GM19240 (cell line): ENCODE data around the gene TMEM63B.
"Not testable (repeated sequence)": the region's sequence is repeated elsewhere in the genome, so short reads cannot be mapped to it uniquely, and the experiment has no call there.

Experiments
- DNase-seq: peaks from one replicate; pipeline ENCODE4 v3.0.0; 2011; ENCODE audit warnings: low spot score; ENCODE audit not compliant: insufficient read length

The TMEM63B gene

DNA sequence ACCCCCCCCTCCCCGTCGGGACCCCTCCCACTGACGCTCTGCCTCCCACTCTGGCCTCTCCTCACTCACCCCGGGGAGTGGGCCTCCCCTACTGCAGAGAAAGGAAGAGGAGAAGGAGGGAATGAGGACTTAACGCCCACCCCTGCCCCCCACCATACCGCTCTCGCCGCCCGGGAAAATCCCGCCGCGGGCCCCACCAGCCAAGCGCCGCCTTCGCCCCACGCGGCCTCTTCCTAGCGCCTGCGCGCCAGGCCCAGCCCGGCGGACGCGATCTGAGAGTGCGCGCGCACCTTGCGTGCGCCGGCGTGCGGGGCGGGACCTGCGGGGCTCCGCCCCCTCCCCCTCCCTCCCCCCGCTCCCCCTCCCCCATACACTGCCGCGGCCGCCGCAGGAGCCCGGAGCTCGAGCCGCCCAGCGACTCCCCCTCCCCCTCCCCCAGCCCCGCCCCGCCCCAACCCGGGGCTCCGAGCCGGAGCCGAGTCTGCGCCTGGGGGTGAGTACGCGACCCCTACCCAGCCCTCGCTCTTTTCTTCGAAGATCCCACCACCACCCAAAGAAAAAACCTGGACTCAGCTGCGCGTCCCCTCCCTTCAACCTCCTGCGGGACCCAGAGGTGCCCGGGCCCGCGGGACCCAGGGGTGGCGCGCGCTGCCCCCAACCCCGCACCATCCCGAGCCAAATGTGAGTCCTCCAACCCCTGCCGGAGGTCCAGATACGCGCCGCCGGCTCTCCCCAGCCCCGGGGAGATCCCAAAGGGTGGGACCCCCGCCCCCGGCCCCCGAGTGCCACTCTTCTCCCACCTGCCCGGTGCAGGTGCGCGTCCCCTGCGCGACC, at the start of gene TMEM63B, which contains the start of gene MRPL14:
TMEM63B (plus strand) TSS at position 369 of the 834 bp plus-strand sequence. CDS start 7,031 bp downstream, outside the sequence.
MRPL14 (minus strand) TSS at position 267 of the 834 bp plus-strand sequence. CDS start 10,841 bp downstream, outside the sequence.
- DNase-seq = peak; percentile 97

DNA sequence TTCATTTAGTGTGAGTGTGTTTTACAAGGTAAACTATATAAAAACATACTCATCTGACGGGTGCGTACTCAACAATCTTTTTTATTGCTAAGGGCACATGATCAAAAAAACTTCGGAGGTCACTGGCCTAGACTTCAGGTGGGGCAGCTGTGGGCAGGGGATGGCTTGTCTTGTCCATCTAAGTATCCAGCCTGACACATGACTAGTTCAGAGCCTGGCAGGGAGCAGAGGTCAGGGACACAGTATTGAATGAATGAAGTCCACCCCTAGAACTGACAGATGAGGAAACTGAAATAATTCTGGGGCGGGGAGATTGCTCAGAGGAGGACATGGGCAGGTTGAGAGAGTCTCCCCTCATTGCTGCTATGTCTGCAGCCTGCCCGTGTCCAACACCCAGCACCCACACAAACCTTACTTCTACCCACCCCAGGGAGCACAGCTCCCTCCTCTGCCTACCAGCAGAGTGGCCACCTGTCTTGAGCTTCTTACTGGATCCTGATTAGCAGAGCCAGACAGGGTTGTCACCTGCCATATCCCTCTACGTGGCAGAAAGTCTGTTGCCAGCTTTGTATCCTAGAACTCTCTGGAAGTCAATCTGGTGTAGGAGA, 49.0 kb upstream of the TMEM63B start:
- DNase-seq = no peak

DNA sequence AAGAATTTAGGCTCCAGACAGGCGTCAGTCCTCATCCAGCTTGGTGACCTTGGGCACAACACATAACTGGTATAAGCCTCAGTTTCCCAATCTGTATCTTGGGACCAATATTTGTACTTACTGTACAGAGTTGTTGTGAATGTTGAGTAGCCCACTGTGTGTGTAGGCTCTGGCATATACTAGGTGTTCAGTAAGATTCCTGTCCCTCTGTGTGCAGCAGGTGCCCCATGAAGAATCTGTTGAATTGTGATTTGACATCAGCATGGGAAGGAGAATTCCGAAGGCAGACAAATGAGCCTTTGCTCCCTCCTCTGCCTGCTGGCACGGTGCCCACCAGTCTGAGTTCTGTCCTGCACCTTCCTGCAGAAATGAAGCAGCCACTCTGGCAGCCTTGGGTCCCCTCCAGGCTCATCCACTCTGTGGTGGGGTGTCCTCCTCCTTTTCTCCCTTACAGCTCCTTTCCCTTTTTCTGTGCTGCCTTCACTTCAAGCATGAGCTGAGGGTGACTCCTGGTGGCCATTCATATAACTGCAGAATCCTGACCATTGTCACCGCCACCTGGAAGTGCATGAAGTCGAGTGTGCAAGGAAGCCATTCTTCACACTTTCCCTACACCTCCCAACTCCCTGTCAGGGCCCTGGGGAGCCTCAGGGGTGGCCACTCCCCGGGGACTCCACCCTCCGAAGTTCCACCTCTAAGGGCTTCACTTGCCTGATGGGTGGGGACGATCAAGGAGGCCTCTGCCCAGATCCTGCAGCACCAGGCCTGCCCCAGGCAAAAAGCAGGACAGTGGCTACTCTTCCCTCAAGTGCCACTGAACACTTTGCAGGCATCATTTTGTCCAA, 48.3 kb upstream of the TMEM63B start:
- DNase-seq = peak; percentile 79

DNA sequence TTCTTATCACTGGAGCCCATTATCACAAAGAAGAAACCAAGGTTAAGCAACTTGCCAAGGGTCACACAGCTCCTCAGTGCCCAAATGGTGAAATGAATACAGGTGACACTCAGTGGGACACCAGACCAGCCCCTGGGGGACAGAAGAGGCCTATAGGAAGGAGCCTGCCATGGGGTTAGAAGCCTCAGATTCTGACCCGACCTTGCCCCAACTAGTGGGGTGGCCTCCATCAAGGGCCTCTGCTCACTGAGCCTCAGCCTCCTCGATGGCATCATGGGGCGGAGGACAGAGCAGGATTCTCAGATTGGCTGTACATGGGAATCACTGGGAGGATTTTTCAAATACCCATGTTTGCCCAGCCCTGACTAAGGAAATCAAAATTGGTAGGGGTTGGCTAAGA, 47.7 kb upstream of the TMEM63B start:
- DNase-seq = no peak

DNA sequence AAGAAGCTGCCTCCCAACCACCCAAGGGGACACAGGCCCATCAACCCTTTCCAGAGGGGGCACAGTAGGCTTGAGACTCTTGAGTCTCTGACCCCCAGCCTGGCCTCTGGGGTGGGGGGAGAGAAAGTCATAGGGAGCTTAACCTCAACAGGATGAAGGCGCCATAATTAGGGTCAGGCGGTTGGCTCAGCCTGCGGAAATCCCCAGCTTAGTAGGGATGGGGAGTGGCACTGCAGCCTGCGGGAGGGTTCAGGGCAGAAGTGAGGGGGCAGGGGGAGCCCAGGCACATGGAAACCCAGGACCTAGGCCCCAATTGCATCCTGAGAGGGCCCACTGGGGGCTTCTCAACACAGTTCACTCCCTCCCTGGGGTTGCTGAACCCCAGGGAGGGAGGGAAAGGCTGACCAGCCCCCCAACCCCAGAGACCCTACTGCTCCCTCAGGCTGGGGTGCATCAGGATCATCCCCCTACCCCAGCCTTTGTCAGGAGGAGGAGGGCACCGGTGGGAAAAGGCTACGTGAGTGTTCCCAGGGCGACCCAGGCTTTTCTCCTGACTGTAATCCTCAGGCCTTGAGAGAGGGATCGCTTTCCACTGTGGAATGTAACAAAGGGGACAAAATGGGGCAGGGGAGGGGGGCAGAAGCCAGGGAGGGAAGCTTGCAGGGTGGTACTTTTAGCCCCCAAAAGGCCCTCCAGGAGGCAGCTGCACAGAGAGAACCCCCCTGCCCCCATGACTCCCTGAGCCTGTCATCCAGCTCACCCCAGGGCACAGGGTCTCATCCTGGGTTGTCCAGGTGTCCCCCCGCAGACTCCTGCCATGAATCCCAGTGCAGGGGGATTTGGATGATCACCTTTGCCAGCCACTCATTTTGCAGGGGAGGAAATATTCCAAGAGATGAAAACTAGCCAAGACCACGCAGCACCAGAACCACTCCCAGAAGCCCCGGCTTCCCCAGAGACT, 46.5 kb upstream of the TMEM63B start:
- no peak for DNase-seq

DNA sequence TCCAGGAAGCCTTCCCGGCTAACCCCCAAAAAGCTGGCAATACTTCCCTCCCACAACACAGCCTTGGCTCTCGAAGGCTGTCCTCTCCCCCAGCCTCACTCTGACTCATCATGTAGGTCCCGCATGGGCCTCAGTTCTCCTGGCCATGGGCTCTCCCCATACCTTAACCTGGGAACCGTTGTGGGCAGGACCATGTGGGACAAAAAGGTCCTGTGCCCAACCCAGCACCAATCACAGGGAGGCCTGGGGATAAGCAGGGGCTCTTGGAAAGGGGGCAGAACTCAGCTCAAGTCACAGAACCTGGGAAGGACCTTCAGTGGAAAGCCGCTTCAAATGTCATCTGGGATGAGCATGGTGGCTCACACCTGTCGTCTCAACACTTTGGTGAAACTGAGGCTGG, 45.6 kb upstream of the TMEM63B start:
- DNase-seq = no peak

DNA sequence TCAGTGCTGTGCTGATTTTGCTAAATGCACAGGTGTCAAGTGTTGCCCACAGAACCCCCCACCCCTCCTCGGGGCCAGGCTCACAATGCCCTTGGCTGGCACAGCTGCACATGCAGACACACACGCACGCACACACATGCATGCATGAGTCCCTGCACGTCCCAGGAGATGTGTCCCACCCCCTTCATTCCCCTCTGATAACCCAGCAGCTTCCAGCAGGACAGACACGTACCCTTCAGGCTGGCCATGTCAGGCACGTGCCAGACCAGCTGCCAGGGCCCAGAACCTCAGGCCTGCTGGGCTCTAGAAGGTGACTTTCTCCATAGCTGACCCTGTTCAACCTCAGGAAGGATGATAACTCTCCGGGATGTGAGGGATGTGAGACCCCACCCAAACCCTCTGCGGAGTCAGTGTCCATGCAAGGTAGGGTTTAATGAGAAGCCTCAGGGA, 44.5 kb upstream of the TMEM63B start:
- DNase-seq = no peak

DNA sequence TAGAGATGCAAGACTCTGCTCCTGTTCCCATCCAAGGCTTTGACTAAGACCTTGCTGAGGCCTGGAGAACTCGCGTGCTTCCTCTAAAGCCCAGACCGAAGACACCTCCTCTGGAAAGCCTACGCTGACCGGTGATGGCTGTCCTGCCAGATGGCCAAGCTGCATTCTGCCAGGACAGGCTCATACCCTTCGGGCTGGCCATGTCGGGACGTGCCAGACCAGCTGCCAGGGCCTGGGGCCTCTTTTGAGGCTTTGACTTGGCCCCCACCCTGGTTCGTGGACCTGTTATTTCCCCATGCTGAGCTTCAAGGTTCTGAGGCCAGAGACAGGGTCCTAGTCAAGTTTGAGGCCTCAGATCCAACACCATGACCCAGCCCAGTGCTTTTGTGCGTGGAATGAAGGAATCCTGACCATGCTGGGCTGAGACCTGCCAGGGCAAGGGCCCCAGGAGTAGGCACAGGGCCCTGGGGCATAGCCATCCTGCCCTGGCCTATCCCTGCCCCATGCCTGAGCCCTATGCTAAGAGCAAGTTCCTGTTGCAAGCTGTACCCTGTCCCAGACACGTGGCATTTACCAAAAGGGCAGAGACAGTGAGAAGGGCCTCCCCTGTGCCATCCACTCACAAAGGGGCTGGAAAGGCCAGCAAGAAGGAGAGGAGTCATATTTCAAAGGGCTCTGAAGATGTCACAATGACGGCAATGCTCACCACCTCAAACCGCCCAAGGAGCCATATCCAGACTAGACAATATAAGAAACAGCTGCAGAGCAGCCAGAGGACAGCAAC, 42.9 kb upstream of the TMEM63B start:
- DNase-seq = no peak

DNA sequence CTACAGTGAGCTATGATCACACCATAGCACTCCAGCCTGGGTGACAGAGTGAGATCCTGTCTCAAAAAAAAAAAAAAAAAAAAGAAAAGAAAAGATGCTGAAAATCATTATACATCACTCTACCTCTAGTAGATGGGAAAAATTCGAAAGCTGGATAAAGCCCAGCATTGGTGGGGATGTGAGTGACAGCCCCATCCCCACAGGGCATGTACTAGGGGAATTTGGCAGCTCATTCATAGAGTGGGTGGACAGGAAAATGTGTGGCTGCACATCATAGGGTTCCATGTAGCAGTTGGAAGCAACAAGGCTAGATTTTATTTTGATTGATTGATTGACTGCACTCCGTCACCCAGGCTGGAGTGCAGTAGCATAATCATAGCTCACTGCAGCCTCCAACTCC, 42.1 kb upstream of the TMEM63B start:
- DNase-seq = no peak

DNA sequence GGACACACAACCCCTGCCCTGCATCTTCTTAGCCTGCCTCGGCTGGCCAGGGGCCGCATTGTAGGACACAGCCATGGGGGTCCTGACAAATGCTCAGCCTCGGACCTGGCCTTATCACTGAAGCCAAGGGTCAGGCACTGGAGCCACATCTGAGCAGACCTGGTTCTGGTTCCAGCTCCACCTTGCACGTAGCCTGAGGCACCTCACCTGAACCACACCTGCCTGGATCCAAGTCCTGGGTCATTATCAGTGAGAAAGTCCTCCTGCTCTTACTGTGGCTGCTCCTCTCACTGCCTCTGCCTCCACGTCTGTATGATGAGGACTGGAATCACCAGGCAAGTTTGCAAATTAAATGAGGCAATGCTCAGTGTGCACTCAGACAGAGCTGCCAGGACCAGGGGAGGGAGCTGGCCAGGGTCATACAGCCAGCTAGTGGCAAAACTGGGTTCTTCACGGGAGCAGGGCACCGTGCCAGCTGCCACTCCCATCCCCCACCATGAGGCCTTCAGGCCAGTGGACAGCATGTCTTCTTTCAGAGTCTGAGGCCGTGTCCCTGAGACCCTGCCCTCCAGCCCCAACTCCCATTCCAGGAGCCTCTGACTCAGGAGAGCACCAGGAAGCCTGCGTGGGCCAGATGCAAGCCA, 40.3 kb upstream of the TMEM63B start:
- DNase-seq = no peak

DNA sequence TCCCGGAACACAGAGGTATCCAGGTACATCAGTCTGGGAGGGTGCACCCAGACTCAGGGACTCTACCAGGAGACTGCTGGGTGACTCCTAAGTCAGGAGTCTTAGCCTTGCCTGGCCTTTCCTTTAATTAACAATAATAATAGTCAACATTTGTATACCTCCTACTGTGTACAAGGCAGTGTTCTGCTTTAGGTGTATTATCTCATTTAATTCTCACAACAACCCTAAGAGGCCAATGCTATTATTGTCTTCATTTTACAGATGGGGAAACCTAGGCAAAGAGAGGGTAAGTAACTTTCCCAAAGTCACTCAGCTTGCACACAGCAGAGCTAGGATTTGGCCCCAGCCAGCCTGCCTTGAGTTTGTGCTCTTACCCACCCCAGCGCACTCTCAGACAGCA, 39.7 kb upstream of the TMEM63B start:
- DNase-seq = no peak

DNA sequence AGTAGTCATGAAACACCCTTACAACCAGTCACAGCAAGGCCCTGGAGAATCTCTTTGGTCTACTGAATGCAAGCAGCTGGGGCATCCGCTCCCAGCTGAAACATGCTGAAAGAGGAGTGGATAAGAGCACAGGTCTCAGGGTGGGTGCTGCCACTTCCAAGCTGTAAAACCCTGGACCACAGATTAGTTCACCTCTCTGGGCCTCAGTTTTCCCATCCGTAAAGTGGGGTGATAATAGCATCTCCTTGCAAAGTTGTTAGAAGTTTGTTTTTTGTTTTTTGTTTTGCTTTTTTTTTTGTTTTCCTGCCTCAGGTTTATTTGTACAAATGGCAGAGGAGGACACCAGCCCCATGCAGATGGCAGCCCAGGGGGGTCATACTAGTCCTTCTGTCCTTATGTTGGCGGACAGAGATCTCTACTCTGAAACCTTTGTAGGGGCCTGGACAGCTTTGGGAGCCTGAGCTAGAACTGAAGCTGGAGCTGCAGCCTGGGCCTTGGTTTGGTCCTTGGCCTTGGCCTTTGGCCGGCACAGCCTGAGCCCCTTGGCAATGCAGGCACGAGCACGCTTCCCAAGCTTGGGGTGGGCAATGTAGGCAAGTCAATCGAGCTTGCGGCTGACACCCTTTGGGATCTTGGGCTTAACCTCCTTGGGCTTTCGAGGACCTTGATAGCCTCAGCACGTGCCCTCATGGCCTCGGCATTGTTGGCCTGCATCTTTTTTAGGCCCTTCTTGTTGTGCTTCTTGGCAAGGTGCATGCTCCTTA, 38.3 kb upstream of the TMEM63B start:
- DNase-seq = no peak

DNA sequence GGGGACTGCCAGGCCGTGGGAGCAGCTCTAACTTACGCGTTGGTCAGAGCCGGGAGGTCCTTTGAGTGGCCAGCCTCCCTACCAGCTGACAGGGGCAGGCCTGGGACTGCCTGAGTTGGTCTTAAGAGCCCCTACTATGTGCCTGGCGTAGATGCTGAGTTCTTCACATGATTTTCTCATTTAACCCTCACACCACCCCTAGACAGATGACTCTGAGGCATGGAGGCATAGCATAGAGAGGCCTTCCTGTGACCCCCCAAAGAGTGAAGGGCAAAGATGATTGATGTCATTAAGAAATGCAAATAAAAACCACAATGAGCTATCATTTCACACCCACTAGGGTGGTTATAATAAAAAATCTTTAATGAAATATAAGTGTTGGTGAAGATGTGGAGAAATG, 36.9 kb upstream of the TMEM63B start:
- no peak for DNase-seq

DNA sequence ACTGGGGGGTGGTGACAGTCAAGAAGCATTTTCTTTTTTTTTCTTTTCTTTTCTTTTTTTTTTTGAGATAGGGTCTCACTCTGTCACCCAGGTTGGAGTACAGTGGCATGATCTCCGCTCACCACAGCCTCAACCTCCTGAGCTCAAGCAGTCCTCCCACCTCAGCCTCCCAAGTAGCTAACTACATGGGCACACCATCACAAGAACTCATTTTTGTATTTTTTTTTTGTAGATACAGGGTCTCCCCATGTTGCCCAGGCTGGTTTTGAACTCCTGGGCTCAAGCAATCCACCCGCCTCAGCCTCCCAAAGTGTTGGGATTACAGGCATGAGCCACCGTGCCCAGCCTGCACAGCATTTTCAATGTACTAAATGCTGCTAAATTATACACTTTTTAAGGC, 36.0 kb upstream of the TMEM63B start:
- DNase-seq = not testable (repeated sequence)

DNA sequence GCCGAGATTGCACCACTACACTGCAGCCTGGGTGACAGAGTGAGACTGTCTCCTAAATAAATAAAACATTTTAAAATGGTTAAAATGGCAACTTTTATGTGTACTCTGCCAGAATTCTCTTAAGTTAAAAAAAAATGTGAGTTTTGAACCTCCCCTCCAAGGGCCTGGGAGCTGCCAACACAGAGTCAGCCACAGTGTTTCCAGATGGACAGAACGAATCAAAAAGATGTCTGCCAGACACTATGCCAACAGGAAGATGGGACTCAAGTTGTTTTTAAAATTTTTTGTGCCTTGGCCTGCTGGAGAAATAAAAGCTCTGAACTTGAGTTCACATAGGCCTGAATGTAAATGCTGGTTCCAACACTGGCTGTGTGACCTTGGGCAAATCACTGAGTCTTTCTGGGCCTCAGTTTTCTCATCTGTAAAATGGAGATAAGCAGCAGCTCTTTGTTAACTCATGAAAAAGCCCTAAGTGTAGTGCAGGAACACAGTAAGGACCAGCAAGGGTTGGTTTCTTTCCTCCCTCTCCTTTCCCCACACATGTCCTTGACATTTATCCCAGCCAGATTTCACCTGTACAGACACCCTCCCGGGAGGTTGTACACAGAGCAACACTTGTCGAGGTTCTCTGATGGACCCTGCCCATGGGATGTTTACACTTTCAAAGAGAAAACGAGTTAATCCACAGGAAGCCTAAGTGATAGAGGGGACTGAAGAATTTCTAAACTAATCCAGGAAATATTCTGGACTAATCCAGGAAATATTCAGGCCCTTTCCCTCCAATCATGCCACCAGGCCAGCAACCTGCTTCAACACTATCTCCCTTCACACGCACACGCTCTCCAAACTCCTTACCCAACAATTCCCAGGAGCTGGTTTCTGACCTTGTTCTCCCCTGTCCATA, 35.1 kb upstream of the TMEM63B start:
- DNase-seq = no peak

DNA sequence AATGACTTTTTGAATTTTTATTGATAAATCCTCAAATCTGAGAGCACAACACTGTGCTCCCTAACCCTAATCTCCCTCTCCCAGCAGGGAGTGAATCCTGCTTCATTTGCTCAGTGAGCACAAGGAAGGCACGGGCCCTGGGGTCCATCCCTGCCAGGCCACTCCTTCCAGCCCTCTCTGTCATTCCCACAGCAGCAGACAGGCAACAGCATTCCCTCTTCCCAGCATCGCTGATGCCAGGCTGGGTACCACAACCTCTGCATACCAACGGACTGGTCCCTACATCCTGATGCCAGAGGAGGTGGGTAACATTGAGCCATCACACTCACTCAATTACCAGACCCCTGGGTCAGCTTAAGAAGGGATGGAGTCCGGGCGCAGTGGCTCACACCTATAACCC, 34.3 kb upstream of the TMEM63B start:
- DNase-seq = no peak

DNA sequence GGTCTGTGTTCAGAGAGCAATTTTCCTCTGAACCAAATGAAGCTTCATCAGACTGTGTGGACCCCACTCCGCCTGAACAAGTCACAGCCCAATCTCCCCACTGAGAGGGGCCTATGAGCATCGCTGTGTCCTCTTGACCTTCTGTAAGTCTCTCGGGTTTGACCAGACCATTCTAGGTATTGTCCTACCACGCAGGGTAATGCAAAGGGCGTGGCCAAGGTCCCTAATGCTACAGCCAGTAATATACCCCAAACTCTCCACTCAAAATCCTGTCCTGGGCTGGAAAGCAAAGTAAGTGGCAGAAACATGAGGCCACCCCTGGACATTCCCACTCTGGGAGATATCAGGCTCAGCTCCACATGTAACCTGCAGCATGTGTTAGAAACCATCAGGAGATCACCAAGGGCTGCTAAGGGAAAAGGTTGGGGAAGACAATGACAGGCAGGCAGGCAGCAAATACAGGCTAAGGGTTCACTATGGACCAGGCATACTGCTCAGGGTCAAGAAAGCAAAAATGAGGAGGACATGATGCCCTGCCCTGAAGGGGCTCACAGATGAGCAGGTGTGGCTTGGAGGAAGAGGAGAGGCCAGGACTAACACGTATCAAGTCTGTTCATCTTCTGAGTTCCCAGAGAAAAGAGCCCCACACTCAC, 33.5 kb upstream of the TMEM63B start:
- DNase-seq = no peak
